DMS114 treated with DMSO at 0.1 percent for 48 hours (cell line): ENCODE results near the gene TRIM36.

Experiments used
- DNase-seq: peaks from one replicate; lab custom pipeline; 2025; ENCODE audit not compliant: unreplicated experiment; lab: John Stamatoyannopoulos, UW

The TRIM36 gene, protein sequence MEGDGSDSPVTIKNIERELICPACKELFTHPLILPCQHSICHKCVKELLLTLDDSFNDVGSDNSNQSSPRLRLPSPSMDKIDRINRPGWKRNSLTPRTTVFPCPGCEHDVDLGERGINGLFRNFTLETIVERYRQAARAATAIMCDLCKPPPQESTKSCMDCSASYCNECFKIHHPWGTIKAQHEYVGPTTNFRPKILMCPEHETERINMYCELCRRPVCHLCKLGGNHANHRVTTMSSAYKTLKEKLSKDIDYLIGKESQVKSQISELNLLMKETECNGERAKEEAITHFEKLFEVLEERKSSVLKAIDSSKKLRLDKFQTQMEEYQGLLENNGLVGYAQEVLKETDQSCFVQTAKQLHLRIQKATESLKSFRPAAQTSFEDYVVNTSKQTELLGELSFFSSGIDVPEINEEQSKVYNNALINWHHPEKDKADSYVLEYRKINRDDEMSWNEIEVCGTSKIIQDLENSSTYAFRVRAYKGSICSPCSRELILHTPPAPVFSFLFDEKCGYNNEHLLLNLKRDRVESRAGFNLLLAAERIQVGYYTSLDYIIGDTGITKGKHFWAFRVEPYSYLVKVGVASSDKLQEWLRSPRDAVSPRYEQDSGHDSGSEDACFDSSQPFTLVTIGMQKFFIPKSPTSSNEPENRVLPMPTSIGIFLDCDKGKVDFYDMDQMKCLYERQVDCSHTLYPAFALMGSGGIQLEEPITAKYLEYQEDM

DNA sequence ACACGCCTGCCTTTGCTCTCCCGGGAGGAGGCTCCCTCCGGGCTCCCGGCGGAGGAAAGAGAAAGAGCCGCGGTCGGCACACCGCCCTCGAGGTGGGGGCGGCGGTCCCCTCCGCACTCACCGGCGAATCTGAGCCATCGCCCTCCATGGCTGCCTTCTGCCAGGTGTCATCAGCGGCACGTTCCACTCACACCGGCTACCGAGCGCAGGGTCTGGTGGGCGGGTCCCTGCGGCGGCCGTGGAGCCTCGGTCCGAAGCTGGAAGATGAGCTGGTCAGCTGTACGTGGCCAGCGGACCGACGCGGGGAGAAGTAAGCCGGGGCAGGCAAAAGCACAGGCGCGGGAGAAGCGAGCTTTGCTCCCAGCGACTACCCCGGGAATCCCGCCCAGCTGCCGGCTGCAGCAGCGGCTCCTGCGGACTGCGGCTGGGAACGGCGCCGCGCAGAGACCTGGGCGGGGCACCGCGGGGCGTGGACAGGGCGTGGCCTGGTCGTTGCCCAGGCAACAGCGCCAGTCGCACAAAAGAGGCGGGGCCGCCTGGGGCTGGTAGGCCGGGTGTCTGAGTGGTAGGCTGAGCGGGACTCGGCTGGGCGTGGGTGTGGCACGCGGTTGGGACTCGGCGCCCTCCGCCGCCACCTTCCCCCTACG is at the start of gene TRIM36:
Gene TRIM36 (minus strand): TSS at position 422 of the 647 bp plus-strand sequence. CDS start 274 bp downstream, at position 148.
- peak; percentile 87 for DNase-seq

DNA sequence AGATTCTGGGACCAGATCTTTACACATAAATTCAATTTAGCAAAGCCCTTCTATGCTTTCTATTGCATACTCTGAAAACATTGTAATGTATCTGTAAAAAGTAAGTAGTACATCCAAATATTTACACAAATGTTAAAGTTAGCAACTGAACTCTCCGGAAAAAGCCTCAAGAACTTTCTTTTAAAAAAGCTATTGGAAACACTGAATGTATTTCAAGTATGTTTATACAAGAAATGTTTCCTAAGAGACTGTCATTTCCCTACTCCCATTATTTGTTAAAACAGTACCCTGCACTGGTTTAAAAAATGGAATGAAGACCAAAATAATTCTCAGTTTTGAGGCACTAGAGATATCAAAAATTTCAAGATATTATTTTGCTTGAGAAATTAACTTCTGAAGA is 44.8 kb upstream of the TRIM36 start:
- no peak for DNase-seq

DNA sequence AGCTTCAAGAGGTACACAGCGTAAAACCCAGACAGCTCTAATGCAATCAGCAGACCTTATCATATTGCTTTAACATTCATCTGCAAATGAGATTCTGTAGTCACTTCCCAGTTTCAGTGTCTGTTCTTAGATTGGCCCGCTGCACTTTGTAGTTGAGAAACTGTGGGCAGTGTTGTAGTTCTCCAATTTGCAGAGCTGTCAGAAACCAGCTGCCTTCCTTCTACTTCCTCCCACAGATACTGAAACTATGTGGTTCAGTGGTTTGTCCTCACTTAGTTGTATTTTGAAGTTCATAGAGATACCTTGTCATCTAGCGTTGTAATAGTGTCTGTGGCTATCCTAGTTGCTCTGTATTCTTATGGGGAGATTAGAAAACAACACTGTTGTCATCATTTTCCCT is 39.6 kb upstream of the TRIM36 start:
- DNase-seq: no peak

DNA sequence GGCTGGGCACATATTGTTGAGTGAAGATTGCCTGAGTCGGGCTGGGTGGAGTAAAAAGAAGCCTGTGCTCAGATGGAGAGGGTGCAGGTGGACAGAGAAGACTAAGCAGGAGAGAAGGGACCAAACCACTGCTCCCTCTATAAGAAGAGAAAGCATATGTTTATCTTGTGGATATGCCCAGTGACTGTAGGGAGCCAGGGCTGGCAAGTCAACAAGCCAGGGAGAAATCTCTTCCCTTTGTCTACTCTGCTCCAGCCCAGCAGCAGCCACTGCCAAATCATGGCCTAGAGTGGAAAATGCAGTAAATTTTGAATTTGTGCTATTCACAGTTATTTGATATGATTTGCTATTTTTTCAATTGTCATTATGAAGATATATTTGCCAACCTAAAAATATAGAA is 33.2 kb upstream of the TRIM36 start:
- no peak for DNase-seq

DNA sequence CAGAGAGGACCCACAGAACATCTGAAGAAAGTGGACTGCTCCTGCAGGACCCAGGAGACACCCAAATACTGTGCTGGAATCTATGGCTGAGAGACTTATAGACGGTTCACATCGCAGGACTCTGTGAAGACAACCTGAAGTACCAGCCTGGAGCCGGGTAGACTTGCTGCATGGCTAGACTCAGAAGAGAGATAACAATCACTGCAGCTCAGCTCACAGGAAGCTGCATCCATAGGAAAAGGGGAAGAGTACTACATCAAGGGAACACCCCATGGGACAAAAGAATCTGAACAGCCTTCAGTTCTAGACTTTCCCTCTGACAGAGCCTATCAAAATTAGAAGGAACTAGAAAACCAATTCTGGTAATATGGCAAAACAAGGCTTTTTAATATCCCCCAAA is 26.5 kb upstream of the TRIM36 start:
- no peak for DNase-seq

DNA sequence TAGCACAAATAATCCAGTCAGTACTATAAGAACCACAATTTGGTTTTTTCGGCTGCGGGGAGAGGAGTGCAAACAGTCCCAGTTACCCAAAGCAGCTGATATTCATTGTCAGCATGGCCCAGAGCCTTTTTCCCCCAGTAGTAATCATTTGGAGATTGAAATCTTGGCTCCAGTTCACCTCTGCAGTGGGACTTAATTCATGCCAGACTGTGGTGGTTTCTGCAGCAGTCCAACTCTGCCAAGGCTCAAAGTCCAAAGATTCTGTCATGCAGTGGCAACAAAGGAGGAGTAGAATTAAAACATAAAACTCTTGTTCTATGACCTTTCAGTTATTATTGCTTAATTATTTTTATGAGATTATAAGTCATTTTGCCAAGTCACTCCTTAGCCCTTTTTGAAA is 25.0 kb upstream of the TRIM36 start:
- no peak for DNase-seq

DNA sequence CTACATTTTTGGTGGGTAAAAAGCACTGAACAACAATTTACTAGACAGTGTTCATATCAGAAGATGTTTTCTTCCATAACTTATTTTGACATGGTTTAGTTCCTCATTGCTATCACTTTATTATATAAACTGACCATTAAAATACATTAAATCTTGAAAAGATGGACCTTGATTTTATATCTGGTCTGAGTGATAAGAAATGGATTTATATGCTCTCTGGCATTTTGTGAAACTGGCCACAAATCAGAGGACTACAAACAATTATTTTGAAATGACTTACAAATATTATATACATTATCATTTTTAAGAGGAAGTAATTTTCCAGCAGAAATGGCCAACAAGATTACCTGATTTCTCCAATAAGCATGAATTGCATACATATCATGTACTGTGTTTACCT is 23.6 kb upstream of the TRIM36 start:
- DNase-seq: no peak

DNA sequence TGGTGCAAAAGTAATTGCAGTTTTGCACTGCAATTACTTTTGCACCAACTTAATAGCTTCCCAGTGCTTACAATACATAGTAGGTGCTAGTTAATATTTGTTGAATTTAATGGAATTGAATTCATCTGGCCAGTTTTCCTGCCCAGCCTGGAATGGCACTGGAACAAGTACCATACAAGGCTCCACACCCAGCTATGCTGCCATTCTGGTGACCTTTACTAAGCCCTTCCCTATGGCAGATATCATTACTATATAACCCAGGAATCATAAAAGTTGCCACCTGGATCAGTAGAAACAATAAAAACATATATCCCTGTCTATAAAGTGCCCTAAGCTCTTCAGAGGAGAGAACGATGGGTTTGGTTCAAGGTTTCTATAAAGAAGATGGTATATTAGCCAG is 22.4 kb upstream of the TRIM36 start:
- no peak for DNase-seq

DNA sequence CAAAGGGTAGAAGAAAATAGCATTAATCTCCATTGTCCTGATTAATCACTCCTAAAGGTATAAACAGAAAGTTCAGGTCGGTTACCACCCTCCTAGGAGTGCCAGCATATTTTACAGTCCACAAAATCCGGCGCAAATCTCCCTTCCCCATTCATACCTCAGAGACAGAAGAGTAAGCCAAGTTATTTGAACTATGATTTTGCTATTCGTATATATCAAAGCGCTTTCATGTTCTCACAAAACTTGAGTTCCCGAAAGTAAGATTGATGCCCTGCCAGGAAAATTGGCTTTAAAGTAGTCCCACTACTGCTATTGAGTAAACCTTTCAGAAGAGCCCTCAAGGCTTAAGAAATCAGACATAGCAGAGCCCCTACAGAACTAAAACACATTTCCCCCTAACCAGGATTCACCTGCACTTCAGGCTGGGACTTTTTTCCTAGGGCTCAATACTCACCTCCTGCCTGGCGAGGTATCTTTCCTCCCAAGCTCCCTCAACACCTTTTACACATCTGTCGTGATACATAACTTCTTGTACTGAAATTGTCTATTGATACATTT is 21.8 kb upstream of the TRIM36 start:
- no peak for DNase-seq

DNA sequence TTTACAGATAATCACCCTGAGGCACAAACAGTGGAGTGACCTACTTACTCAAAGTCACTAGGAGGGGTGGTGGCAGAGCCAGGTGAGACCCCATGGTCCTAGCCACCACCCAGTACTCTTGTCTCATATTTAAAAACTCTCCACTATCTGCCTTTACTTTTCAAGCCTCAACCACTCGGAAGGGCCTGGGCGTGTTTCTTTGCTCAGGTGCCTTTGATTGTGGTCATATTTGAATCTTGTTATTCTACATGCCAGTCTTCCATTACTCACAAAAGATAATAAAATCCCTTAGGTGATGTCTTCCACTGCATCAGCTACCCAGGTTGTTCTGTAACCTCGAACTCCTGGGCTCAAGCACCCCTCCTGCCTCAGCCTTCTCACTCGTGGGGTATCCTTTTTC is 20.7 kb upstream of the TRIM36 start:
- DNase-seq: no peak

DNA sequence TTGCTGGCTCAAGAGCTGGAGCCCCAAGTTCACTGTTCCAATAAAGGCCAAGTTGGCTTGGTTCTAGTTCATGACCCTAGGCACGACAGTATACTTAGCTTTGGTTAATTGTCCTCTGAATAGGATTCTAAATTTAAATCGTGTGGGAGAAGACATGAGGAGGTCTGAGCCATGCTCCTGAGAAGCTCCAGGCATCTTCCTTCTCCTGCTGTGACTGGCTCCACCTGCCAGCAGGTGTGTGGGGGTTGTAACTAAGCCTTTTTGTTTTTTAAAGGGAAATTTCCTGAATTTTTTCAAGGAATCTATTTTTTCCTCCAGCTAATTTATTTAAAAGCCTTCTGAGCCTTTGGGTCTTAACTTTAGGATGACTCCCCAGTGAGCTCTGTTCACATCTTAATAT is 20.2 kb upstream of the TRIM36 start:
- no peak for DNase-seq

DNA sequence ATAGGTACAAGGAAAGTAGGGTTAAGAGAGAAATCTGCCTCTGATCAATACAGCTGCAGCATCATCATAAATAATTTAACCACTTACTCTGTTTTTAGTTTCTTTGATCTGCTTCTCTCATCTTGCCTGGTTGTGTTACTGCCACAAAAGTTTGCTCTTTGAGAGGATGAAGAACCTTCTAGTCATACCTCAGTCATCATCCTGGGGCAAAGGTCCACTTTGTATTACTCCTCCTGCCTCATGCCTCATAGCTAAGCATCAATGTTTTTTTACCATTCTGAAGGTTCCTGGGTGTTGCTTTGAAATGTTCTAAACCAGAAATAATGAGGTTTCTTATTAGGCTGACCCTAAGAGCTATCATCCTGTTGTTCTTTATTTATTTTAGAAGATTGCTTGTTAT is 17.1 kb upstream of the TRIM36 start:
- DNase-seq: no peak

DNA sequence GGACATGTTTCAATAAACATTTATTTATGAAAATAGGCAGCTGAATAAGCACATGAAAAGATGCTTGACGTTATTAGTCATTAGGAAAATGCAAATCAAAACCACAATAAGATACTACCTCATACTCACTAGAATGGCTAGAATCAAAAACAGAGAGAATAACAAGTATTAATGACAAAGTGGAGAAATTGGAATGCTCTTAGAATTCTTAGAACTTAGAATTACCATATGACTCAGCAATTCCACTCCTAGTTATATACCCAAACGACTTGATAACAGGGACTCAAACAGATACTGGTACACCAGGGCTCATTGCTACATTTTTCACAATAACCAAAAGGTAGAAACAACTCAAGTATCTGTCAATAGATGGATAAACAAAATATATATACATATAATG is 15.1 kb upstream of the TRIM36 start:
- no peak for DNase-seq

DNA sequence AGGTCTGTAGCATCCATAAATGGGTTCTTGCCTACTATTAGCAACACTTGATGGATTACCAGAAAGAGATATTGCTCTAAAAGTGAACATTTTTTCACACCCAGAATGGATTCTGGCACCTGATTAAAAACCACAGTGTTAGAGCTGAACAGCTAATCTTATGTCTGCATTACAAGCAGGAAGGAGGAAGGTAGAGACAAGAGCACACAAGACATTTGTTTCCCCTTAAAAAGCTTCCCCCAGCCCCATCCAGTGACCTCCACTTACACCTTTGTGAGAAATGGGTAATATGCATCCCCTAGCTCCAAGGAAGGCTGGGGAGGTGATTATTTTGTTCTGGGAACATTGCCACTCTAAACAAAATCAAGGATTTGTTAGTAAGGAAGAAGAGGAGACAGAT is 12.0 kb upstream of the TRIM36 start:
- no peak for DNase-seq

DNA sequence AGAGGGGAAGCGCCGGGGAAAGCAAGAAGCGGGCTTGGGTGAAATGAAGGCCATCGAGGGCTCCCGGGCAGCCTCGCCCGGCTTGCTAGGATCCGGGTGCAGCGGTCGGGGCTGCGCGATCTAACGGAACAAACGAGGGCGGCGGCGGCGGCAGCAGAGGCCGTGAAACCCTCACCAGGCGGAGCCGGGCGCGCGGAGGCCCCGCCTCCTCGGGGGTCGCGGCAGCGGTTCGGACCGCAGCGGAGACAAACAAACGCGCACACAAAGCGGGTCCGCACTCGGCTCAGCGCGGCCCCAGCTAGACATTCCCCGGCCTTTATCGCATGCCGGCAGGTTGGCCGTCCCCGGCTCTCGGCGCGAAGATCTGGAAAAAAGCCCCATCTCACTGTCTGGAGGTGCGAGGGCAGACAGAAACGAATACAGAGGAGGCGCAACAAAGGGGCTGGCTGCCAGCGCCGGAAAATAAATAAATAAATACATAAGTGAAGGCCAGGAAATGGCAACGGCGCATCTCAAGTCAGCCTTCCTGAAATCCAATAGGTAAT is 10.5 kb upstream of the TRIM36 start:
- peak; percentile 42 for DNase-seq

DNA sequence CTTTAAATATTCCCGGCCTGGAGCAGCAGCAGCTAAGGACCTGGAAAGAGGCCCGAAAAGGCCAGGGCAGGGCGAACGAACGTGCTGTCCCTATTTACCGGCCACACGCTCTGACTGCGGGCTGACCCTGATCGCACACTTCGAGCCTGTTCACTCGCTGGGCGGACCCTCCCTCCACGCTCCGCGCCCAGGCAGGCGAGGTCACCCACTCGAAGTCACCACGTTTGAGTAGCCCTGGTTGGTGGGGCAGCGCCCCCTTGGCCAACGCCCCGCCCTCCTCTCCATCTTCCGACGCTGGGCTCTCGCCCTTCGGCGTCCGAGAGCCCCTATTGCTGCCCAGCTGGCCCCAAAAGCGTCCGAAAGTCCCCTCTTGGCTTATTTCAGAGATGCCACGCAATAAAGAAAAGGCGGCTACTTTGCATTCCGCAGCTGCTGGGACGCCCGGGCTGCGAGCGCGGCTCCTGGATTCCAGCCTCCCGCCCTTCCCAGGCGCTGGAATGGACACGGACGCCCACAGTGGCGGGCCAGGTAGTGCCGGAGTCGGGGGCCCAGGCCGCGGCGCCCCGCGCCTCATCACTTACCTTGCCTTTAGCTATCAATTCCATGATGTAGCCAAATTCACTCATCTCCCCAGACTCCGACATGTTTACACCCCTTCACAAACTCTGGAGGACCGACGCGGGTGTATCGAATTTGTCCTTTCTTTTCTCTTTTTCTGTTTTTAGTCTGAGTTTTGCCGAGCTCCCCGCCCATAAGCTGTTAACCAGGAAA is 9.9 kb upstream of the TRIM36 start:
- no peak for DNase-seq

DNA sequence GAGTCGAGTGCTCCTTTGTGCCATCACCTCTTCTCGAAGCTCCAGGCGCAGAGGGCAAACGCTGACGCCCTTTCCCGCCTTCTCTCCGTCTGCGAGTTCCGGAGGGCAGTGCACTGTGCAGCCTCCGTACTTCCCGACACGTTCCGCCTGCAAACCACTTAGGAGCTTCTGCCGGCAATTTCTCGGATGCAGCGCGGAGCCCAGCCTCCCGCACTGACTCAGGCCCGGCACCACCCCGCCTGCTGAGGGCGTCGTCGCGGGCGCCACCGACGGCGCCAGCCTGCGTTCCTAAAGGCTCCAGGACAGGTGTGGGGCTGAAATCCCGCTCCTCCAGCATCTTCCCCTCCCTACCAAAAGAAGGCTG is 9.3 kb upstream of the TRIM36 start:
- DNase-seq: no peak

DNA sequence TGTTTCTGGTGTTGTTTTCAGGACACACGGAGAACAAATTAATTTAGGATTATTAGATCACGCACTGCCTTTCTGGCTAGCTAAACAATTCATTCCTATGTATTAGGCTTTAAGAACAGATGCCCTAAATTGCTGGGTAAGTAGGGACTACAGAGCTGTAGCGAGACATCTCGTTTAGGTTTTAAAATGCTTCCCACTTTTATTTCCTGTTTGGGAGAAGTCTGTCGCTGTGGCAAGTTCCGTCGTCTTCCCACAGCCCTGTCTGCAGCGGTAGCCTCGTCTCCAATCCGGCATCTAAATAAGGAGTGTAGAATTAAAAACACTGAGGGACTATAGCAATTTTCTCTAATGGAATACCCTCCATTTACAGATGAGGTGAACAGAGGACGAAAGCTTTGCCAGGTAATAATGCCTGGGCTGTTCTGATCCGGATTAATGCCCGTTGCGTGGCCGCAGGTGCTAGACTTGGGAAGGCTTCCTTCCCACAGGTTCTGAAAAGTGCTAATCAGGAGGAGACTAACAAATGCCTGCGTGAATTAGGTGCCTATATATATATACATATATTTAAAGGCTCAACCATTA is 1.3 kb upstream of the TRIM36 start:
- no peak for DNase-seq

DNA sequence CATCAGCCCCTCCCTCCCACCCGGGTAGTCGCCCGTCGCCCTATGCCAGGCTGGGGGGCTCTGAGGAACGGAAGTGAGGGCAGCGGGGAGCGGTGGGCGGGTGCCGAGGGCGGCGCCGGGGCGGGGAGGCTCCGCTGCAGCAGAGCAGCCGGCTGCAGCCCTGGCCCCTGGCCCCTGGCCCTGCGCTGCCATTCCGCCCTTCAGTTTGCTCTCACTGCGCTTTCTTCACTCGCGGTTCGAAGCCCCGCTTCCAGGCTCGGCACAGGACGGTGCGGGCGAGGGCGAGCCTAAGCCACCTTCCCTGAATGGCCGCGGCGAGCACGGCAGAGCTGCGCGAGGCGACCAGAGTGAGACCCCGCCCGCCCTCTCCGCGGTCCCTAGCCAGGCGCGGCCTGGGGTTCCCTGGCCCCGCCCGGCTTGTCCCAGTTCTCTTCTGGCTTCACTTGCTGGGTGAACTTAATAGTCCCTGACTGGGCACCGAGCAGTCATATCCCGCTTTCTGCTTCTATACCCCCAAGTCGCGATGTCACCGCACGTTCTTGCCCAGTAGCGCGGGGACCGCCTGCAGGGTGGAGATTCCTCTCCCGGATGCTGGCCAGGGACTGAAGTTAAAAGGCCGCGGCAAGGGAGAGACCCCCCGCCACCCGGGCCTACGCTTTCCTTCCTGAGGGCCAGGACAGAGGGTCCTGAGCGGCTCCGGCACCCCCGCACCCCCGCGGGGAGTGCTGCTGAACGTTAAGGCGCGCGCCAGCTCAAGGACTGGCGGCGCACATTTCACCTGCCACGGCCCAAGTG is 623 bp upstream of the TRIM36 start:
- no peak for DNase-seq
